ENCODE results near the gene TANGO2.

TANGO2 gene

GRCh38 chr22:20039683-20040325 lies 18.9 kb downstream of the TANGO2 start:
- H3K36me3 ChIP-seq (replicated peaks in 1 of 2; ENCODE audit: control insufficient read depth in 2 of 2, insufficient read depth in 2 of 2, low read length in 2 of 2) = peaks cover 0 to 14% of the 10 kb centered on the region in 2 donors
- no peak overlapping the region for H2AFZ ChIP-seq (ENCODE audit: low read length)
- no peak overlapping the region for H3K4me2 ChIP-seq (ENCODE audit: insufficient read depth, low read length, poor library complexity, severe bottlenecking)
- H3K14ac ChIP-seq (ENCODE audit: low read length) = no peak overlapping the region
- no peak overlapping the region for H3K27ac ChIP-seq (replicated peaks; ENCODE audit: low read length)
- no peaks in the 10 kb centered on the region for H3K9me3 ChIP-seq (replicated peaks in 1 of 2; ENCODE audit: control insufficient read depth in 2 of 2, insufficient read depth in 1 of 2, low read depth in 1 of 2, low read length in 2 of 2)
- no peak overlapping the region for H3K4me3 ChIP-seq (ENCODE audit: low read length in 2 of 2)
- peak overlapping the region; percentile 25 for H3K23ac ChIP-seq (ENCODE audit: low read depth, low read length, poor library complexity)
- WGBS, 2 donors (ENCODE audit: extremely low coverage in 2 of 2, insufficient read length in 2 of 2, insufficient replicate concordance in 1 of 2) = no CpG with 5 or more reads among the region's 9 CpGs
- no peaks in the 10 kb centered on the region for H3K4me1 ChIP-seq (ENCODE audit: control insufficient read depth in 2 of 2, insufficient read depth in 1 of 2, low read depth in 1 of 2, low read length in 2 of 2)
- no peaks in the 10 kb centered on the region for H3K27me3 ChIP-seq (ENCODE audit: control insufficient read depth in 3 of 3, insufficient read depth in 3 of 3, low read depth in 1 of 3, low read length in 3 of 3)
- no peak overlapping the region for H2BK12ac ChIP-seq (ENCODE audit: low read length)
- H3K4ac ChIP-seq (ENCODE audit: low read length) = no peak overlapping the region
- no peak for DNase-seq (ENCODE audit: low spot score)
- H2BK120ac ChIP-seq (ENCODE audit: low read depth, low read length) = no peak overlapping the region
- peaks cover 6% of the 10 kb centered on the region for H3K79me1 ChIP-seq (ENCODE audit: low read depth, low read length)
- no peak overlapping the region for H2BK5ac ChIP-seq (ENCODE audit: low read length)
- H4K8ac ChIP-seq (ENCODE audit: low read depth, low read length) = no peak overlapping the region
- no peak overlapping the region for H4K91ac ChIP-seq (ENCODE audit: low read depth, low read length, poor library complexity)
- no peak overlapping the region for H2BK15ac ChIP-seq (ENCODE audit: low read length)
- no peak overlapping the region for H2AK5ac ChIP-seq (ENCODE audit: low read depth, low read length)
- H3K18ac ChIP-seq (ENCODE audit: low read length) = no peak overlapping the region
- H3K9ac ChIP-seq (ENCODE audit: low read depth, low read length, poor library complexity) = peak overlapping the region; percentile 84

- Histone ChIP-seq H3K23ac (ENCODE audit: low read depth, low read length, poor library complexity) (peak overlapping the region; percentile 44), H4K8ac (ENCODE audit: low read depth, low read length) (no peak overlapping the region)
- no peak for DNase-seq (ENCODE audit: low spot score)
These were observed 19.7 kb downstream of the TANGO2 start for GRCh38 chr22:20040327-20041200.

GRCh38 chr22:20043057-20043996 lies 22.4 kb downstream of the TANGO2 start:
- Histone ChIP-seq H3K27ac (replicated peaks; ENCODE audit: low read length) (no peak overlapping the region), H4K91ac (ENCODE audit: low read depth, low read length, poor library complexity) (no peak overlapping the region), H3K4ac (ENCODE audit: low read length) (no peak overlapping the region), H2BK120ac (ENCODE audit: low read depth, low read length) (no peak overlapping the region), H2BK12ac (ENCODE audit: low read length) (no peak overlapping the region), H3K14ac (ENCODE audit: low read length) (no peak overlapping the region), H4K8ac (ENCODE audit: low read depth, low read length) (no peak overlapping the region), H3K9me3 (replicated peaks in 1 of 2; ENCODE audit: control insufficient read depth in 2 of 2, insufficient read depth in 1 of 2, low read depth in 1 of 2, low read length in 2 of 2) (no peaks in the 10 kb centered on the region), H3K4me2 (ENCODE audit: insufficient read depth, low read length, poor library complexity, severe bottlenecking) (no peak overlapping the region), H3K23ac (ENCODE audit: low read depth, low read length, poor library complexity) (peak overlapping the region; percentile 31), H3K18ac (ENCODE audit: low read length) (no peak overlapping the region), H3K36me3 (replicated peaks in 1 of 2; ENCODE audit: control insufficient read depth in 2 of 2, insufficient read depth in 2 of 2, low read length in 2 of 2) (peaks cover 2 to 10% of the 10 kb centered on the region in 2 donors), H3K4me1 (ENCODE audit: control insufficient read depth in 2 of 2, insufficient read depth in 1 of 2, low read depth in 1 of 2, low read length in 2 of 2) (no peaks in the 10 kb centered on the region), H2BK15ac (ENCODE audit: low read length) (no peak overlapping the region), H3K4me3 (ENCODE audit: low read length in 2 of 2) (no peak overlapping the region), H3K9ac (ENCODE audit: low read depth, low read length, poor library complexity) (no peak overlapping the region), H3K27me3 (ENCODE audit: control insufficient read depth in 3 of 3, insufficient read depth in 3 of 3, low read depth in 1 of 3, low read length in 3 of 3) (no peaks in the 10 kb centered on the region), H2BK5ac (ENCODE audit: low read length) (no peak overlapping the region), H2AFZ (ENCODE audit: low read length) (no peak overlapping the region), H3K79me1 (ENCODE audit: low read depth, low read length) (peaks cover 3% of the 10 kb centered on the region), H2AK5ac (ENCODE audit: low read depth, low read length) (no peak overlapping the region)
- WGBS, 2 donors (ENCODE audit: extremely low coverage in 2 of 2, insufficient read length in 2 of 2, insufficient replicate concordance in 1 of 2) = no CpG with 5 or more reads among the region's 26 CpGs
- DNase-seq (ENCODE audit: low spot score) = no peak

More at GRCh38 chr22:20040327-20041200, 19.7 kb downstream of the TANGO2 start:
- H3K9ac ChIP-seq (ENCODE audit: low read depth, low read length, poor library complexity) = no peak overlapping the region
- H3K36me3 ChIP-seq (replicated peaks in 1 of 2; ENCODE audit: control insufficient read depth in 2 of 2, insufficient read depth in 2 of 2, low read length in 2 of 2) = peaks cover 0 to 14% of the 10 kb centered on the region in 2 donors
- H2AK5ac ChIP-seq (ENCODE audit: low read depth, low read length) = no peak overlapping the region
- H2AFZ ChIP-seq (ENCODE audit: low read length) = no peak overlapping the region
- H3K27ac ChIP-seq (replicated peaks; ENCODE audit: low read length) = no peak overlapping the region
- H4K91ac ChIP-seq (ENCODE audit: low read depth, low read length, poor library complexity) = no peak overlapping the region
- peak overlapping the region; percentile 55 for H3K18ac ChIP-seq (ENCODE audit: low read length)
- no peak overlapping the region for H2BK12ac ChIP-seq (ENCODE audit: low read length)
- H2BK15ac ChIP-seq (ENCODE audit: low read length) = no peak overlapping the region
- peaks cover 3% of the 10 kb centered on the region for H3K79me1 ChIP-seq (ENCODE audit: low read depth, low read length)
- no CpG with 5 or more reads among the region's 7 CpGs for WGBS, 2 donors (ENCODE audit: extremely low coverage in 2 of 2, insufficient read length in 2 of 2, insufficient replicate concordance in 1 of 2)
- H2BK5ac ChIP-seq (ENCODE audit: low read length) = no peak overlapping the region
- H3K4ac ChIP-seq (ENCODE audit: low read length) = no peak overlapping the region
- H2BK120ac ChIP-seq (ENCODE audit: low read depth, low read length) = no peak overlapping the region
- H3K14ac ChIP-seq (ENCODE audit: low read length) = peak overlapping the region; percentile 67
- peak overlapping the region; percentile 4 for H3K4me2 ChIP-seq (ENCODE audit: insufficient read depth, low read length, poor library complexity, severe bottlenecking)
- H3K9me3 ChIP-seq (replicated peaks in 1 of 2; ENCODE audit: control insufficient read depth in 2 of 2, insufficient read depth in 1 of 2, low read depth in 1 of 2, low read length in 2 of 2) = no peaks in the 10 kb centered on the region
- no peaks in the 10 kb centered on the region for H3K4me1 ChIP-seq (ENCODE audit: control insufficient read depth in 2 of 2, insufficient read depth in 1 of 2, low read depth in 1 of 2, low read length in 2 of 2)
- no peaks in the 10 kb centered on the region for H3K27me3 ChIP-seq (ENCODE audit: control insufficient read depth in 3 of 3, insufficient read depth in 3 of 3, low read depth in 1 of 3, low read length in 3 of 3)
- no peak overlapping the region for H3K4me3 ChIP-seq (ENCODE audit: low read length in 2 of 2)
